Activated effector memory CD4-positive, alpha-beta T cell treated with anti-CD3 and anti-CD28 coated beads, Interleukin-2, amount 50 U/mL, for 16 hours (primary cell): Measurements from ENCODE around the gene DSTN.

Experiments used
- DNase-seq: peaks from one replicate; pipeline ENCODE4 v3.0.0-alpha.2; 2020

DSTN gene

DNA sequence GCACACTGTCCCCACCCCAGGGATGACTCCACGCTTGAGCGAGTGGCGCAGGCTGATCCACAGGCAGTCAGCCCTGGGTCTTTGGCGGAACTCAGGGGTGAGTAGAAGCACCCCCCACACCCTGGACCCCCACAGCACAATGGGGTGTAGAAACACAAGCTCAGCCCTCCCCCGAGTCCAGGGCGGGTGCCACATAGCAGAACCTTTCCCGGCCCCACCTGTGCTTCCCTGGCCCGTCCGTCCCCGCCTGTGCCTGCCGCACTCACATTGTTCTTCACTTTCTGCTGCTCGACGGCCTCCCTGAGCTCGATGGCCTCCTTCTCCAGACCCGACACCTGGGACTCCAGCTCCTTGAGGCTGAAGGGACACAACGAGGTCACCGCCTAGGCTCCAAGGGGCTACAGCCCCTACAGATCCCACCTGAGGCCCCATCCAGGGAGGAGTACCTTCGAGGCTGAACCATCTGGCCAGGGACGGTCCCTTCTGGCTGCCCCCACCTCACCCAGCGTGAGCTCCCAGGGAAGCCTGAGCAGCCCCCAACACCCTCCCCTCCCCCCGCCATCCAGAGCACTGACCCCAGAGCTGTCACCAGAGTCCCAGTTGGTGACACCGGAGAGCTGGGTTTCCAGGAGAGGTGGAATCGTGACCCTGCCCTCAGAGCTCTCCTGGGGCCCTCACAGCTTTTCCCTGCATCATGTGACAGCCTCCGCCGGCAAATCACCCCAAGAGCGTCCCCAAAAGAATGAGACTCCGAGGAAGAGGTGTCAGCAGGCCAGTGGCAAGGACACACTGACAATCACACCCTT lies 55.6 kb downstream of the DSTN start:
- peak; percentile 53 for DNase-seq

DNA sequence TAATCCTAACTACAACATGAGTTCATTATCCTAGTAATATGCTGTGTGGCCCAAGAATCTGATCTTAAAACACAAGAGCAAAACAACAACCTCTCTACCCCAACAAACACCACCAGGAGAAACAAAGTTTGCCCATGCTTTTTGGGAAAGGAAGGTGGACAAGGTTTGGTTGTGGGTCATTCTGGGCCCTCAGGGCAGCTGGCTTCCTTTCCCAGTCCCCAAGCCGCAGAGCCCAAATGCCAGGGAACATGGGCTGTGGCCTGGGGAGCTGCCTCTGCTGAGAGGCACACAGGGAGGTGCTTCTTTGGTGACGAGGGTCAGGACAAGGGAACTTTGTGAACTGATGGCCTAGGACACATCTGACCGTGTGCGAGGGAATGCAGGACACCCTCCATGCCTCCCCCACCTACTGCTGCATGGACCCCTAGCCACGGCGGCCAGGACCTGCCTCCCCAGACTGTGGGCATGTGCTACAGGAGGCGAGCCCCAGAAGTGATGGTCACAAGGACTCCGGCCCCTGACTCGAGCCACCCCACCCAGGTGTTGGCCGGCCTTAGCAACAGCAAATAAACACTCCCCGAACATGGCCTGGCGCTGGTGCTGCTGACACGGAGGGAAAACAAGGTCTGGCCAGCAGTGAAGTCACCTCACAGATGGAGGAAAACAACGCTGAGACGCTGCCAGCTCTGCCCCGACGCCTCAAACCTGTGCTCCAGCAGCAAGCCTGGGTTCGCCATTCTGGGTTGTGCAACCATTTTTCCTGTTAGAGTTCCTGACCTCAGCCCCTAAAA lies 56.5 kb downstream of the DSTN start:
- DNase-seq = no peak

DNA sequence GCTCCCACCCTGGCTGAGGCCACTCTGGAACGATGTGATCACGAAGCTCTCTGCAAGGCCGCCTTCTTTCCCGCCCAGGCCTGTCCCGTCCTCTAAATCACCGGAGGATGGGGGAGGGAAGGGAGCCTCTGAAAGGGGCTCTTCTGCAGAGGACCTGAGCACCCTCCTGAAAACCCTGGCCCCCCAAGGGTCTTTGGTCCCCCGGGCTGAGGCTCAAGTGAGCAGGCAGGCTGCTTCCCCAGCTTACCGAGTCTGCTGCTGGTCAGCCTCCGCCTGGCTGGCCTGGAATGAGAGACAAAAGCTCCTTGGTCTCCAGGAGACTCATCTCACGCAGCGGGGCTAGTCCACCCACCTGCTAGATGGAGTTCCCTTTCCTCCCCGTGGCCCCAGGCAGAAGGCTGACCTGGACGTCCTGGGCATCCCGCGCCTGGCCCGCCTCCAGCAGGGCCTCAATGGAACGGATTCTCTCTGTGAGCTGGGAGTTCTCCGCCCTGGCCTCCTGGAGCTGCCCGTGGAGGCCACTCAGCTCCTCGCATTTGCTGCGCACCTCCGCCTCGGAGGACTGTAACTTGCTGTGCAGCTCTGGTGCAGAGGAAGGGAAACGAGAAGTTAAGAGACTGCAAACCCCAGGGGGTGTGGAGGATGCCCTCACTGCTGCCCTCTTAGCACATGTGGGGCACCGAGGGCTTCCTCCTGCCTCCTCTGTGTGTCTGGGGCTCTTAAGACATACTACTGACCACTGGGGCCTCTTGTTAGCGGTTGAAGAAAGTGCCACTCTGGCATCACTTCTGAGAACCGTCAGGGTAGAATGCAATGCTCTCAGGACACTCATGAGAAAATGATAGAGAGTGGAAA lies 57.5 kb downstream of the DSTN start:
- no peak for DNase-seq

DNA sequence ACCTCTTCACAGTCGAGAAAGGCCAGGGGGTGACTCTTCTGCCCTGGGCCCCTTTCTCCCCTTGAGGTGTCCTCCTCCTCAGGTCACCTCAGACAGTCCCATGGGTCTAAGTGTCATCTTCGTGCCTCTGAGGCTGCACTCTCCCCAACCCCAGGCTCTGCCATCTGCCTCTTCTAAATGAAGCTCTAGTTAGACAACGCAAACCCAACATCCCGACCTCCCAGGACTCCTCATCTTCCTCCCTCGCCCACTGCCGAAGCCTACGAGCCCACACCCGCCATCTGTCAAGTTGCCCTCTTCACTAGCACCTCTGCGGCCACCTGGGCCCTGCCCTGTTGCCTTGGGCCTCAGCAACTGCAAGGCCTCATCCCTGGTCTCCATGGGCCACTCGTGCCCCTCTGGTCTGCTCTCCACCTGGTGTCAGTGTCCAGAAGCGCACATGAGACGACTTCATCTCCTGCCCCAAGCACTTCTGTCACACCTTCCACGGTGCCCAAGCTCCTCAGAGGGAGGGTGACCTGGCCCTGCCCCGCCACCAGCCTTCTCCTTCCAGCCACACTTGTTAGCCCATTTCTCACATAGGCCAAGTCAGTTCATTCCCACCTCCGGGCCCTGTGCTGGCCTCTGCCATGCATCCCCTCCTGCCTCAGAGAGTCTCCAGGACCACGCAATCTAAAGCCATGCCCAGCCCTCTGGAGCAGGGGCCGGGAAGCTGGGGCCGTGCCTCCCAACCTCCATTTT lies 58.4 kb downstream of the DSTN start:
- DNase-seq = no peak

DNA sequence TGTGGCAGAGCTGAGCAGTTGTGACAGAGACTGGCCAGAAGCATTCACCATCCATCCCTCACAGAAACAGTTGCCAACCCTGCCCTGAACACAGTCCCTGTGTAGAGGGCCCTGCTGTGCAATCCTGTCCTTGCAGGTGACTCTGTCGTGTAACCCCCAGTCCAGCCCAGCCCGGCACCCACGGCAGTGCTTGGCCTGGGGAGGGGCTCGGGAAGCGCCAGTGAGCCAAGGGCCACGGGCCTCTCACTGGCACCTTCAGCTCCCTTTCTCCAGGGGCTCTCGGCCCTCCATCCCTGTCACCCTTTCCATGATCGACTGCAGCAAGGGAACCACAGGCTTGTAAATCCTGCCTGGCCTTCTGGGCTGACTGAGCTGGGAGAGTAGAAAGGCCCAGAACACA lies 59.1 kb downstream of the DSTN start:
- DNase-seq = no peak

DNA sequence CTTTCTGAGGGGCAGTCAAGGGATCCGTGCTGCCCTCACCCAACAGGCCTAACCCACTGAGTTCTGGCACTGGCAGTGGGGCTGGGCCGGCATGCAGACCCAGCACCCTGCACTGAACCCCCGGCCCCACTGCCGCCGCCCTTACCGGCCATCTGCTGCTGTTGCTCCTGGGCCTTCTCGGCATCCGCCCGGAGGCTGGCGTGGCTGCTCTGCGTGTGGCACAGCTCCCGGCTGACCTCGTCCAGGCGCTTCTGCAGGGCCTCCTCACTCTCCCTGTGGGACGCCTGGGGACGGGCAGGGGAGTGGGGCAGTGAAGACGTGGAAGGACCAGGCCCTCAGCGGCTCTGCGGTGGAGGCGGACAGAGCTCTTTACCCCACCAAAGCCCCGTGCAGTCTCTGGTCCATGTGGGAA lies 59.8 kb downstream of the DSTN start:
- DNase-seq = no peak

DNA sequence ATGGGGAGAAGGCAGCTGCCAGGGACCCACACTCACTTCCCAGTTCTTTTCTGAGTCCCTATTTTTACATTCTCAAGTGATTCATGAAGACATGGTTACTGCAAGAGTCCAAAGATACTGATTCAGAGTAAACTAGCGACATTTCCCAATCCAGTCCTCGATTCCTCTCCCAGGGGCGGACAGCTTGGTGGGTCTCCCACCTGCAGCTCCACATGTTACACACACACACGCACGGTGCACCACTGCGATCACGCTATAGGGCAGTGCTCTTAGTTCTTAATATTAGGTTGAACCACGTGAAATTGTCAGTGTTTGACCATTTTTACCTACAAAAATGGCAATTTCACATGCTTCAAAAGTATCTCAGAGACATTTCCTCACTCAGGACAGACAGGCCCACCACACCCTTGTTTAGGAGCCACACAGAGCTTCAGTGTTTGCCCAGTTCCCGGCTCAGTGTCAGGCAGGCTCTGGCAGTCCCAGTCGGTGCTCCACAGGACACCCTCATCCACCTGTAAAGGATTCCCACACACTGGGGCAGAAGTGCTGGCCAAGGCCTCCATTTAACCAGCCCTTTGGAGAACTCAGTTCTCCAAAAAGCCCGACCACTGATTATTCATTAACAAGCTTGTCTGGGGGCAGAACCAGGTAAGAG lies 60.4 kb downstream of the DSTN start:
- DNase-seq = no peak

DNA sequence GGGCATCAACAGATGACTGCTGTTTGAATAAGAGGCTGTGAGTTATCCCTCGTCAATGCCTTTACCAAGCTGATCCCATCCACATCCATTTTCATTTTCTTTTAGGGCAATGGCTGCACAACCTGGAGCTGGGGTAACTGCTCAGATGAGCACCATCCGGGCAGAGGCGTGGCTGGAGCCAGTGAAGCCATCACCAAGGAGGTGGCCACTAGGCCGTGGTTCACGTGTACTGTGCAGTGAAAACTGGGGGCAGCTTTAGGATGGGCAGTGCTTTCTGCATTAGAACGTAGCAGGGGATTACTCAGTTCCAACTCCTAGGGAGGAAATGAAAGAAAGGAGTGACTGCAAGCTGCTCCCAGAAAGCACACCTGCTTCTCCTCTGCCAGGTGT lies 60.9 kb downstream of the DSTN start:
- no peak for DNase-seq

DNA sequence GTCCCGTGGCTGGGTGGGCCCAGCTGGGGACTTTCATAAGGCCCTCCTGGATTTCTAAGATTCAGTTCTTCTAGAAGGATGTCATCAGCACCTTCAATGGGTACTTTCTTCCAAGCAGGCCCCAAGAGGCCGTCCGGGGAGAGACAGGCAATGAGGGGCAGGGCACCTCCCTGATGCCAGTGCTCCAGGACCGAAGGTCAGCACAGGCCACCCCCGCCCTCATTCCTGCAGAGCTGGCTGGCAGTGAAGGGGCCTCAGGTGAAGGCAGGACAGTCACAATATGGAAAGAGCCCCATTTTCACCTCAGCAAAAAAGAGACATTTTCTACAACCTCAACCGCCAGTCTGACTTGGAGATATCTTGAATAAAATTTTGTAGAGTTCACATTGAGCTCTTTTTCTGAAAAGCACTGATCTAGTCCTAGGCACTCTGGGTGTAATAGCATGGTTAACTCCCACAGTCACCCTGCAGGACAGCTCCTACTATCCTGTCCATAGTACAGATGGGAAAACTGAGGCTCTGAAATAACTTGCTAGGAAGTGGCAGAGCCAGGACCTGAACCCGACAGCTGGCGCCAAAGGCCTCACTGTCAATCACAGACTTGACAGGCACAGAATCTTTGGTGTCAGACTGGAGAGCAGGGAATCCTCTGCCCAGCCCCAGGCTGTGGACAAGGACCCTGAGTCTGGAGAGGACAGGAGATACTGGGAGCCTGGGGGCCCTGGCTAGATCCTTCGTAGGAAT lies 61.9 kb downstream of the DSTN start:
- DNase-seq = no peak

DNA sequence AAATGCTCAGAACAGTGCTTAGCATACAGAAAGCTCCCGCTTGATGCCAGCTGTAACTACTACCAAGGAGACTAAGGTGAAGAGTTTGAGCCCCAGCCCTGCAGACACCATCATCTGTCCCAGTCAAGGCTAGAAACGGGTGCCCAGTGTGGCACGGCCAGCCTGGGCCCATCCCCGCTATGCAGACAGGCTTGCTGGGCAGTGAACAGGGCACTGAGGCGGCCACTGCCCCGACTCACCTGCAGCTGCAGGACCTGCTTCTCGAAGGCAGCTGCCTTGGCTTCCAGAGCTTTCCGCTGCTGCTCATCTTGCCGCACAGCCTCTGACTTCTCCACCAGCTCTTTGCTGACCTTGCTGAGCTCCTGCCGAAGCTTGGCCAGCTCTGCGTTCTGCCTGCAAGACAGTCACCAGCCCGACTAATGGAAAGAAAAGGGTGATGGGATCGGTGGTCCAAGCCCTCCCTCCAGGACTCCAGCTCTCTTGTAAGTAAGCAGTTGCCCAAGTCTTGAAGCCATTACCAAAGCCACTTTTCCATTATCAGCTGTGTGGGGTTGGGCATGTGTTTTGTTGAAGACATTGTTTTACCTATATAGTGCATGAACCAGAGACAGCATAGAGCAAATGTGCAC lies 63.5 kb downstream of the DSTN start:
- DNase-seq = no peak

DNA sequence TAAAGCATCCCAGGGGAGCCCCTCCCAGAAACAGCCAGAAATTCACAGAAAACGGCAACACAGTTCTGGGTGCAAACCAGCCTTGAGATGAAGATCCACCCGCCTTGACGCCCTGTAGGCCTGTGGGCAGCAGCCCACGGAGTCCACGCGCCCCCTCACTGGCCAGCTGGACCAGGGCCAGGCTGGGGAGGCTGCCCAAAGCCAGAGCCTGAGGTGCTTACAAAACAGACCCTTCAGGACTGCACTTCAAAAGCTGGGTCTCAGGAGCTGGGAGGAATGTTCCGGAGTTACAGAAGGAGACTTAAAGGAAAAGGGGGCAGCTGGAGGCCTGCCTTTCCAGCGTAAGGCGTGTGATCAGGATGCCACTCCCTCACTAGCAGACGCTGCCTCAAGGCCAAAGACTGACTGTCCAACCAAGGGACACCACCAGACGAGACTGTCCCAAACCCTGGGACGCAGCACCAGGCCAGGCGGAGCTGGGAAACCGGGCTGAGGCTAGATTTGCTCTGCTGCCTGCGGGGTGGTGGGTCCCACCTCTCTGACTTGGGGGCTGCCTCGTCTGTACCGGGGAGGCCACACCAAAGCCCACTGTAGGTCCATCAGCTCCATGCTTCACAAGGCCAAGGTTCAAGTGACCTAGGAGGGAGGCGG lies 64.1 kb downstream of the DSTN start:
- DNase-seq = no peak

DNA sequence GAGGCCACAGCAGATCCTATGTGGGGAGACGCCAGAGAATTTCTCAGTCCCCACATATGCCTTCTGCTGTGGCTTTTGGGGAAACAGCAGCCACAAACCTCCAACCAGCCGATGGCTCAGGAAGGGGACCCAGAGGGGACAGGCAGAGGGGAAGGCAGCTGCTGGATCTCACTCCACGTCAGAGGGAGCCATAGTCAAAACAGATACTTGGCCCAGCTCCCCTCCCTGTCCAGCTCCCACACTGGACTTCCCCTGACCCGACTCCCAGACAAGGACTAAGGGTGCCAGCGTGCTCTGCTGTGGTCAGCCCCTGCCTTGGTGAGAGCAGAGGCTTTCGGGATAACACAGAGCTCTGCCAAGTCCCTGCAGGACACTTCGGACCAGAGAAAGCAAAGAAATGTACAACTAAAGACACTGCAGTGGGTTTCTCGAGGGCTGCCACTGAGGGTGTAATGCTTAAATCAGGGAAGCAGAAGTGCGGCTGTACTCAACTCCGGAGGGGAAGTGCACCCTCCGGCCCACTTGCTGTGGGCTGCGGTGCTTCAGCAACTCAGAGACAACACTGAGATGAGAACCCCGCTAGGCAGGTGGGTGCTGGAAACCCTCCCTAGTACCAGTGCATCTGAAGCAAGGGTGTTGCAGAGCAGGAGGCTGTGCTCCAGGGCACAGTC lies 64.9 kb downstream of the DSTN start:
- no peak for DNase-seq

DNA sequence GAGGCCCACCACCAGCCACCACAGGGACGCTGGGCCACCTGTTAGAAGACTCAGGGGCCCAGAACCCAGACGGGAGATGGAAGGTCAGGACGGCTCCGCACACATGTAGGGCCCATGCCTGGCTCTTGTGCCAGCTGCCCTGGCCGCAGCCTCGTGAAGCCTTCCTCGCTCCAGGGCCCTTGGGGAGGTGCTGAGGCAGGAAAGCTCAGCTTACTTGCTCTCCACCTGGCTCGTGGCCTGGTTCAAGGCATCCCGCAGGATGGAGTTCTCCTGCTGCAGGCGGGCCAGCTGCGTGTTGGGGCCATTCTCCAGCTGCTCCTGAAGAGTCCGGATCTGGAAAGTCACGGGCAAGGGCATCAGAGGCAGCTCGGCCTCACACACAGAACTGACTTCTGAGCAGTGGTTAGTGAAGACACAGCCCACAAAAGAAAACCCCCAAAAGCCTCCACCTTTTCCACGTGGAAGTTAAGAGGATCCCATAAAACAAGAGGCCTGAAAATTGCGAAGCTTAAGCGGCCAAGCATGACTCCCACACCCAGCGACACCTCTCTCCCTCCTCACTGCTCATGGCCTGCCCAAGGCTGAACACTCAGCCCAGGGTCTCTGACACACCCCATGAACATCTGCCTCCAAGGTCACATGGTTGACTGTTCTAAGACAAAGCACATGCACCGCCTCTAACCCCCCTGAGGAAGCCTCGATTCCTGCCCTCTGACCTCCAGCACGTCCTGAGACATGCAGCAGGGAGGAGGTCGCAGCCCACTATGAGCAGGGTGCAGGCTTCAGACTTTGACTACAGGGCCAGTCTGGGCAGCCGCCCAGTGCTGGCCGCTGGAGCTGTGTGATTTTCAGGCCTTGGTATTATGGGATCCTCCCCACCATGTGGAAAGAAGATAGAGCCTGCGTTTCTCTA lies 65.7 kb downstream of the DSTN start:
- DNase-seq = no peak

DNA sequence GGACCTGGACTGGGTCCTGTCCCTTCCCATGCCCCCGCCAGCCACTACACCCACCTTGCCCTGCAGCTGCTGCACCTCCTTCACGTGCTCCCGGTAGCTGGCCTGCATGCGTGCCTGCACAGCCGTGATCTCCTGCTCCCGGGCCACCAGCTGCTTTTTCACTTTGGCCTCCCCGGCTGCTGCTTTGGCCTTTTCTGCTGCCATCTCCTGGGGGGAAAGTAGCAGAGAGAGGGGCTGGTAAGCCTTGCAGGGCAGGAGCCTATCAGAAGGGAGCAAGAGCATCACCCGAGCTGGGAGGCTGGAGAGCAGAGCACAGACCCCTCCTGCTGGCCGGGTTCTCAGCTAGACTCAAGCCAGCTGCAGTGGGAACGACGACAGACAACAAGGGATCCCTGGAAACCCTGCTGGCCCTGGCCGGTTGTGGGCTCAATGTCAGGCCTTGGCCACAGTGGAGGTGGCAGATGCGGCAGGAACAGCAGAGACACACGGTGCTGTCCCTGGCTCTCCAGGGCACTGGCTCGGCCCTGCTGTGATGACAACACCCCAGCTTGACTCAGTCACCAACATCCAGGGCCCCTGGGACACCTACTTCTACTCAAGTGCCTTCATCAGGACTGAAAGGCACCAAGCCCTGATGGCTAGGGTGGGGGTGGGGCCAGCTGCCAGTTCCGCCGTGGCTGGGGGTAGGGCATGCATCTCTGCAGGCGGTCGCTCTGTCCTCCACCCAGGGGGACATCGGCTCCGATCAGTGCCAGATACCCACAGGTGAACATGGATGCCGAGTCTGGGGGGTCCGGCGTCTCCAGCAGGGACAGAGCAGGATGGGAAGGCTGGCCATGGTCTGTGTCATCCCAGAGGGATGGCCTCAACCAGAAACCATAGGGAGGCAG lies 66.9 kb downstream of the DSTN start:
- no peak for DNase-seq

DNA sequence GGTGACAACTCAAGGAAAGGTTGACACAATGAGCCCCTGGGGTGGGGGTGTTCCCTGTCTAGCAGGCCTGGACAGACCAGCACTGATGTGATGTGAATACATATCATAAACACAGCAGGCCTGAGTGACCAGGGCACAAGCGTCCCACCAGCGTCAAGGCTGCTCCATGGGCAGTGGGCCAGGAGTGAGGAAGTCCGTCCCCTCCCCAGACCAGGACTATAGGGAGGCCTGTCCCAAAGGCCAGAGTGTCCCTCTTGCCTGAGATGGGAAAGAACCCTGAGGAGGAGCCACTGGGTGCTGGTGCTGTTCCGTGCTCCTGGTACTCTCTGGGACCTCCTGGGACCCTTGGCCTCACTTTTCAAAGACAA lies 67.5 kb downstream of the DSTN start:
- no peak for DNase-seq

DNA sequence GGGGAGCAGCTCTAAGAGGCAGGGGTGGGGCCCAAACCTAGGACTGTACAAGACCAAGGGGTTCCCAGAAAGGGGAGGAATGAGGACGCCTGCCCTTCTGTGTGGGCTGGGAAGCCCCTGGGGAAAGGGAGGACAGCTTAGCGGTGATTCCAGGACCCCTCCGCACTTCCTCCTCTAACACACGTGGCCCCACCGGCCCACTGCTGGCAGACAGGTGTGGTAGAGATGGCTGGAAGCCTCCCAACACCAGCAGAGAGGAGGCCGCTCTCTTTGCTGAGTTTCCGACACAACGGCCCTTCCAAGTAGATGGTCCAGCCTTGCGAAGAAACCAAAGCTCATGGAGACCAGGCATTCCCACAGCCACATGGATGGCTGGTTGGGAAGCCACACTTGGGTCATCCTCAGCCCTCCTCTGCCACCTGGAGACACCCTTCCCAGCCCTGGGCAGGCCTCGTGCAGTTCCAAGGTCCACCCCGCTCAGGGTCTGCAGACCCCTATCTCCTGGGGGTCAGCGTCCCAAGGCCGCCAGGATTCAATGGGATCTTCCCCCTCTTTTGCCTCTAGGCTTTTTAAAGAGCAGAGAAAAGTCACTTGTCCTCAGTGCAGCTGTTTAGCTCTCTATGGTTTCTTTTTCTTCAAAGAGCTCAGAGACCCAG lies 68.2 kb downstream of the DSTN start:
- DNase-seq = no peak

DNA sequence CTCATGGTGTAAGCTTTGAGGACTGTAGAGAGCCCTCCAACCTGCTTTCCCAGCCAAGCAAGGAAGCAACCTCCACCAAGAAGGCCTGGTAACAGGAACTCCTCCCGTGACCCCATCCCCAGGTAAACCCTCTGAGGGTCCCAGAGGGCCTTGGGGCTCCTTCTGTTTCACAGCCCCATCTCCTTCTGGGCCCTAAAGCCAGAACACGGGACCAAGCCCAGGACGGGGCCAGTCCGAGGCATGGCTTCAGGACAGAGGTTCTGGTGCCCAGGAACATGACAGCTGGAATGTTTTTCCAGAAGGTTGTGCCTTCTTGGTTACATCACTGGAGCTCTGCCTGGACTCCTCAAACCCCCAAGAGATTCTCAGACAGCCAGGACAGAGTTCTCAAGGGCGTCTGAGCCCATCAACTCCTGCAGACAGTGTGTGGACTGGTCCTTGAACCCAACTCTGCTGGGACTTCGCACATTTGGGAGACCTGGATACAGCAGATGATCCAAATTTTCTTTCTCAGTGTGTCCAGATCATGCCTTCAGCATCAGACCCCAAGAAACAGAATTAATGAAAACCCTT lies 69.0 kb downstream of the DSTN start:
- no peak for DNase-seq
